Stomach smooth muscle (tissue), 2 donors: ENCODE data around the gene C15orf39.
"Not testable (repeated sequence)": the region's sequence is repeated elsewhere in the genome, so short reads cannot be mapped to it uniquely, and the experiment has no call there.

Experiments
- H3K27ac ChIP-seq: one replicate; pipeline ENCODE4 v1.7.0; 2013; ENCODE audit warnings: mild to moderate bottlenecking, low read length, inconsistent platforms
- H3K27me3 ChIP-seq, 2 donors: one replicate each; pipeline ENCODE4 v1.7.0; 2013; ENCODE audit warnings: low read length in 2 of 2; ENCODE audit not compliant: insufficient read depth in 2 of 2, control insufficient read depth in 1 of 2
- H3K36me3 ChIP-seq, 2 donors: one replicate each; pipeline ENCODE4 v1.7.0; 2013; ENCODE audit warnings: low read length in 2 of 2; ENCODE audit not compliant: control insufficient read depth in 2 of 2, insufficient read depth in 2 of 2
- H3K4me1 ChIP-seq: one replicate; pipeline ENCODE4 v1.7.0; 2013; ENCODE audit warnings: low read length; ENCODE audit not compliant: control insufficient read depth, insufficient read depth
- H3K4me3 ChIP-seq, 2 donors: one replicate each; pipeline ENCODE4 v1.7.0; 2013; ENCODE audit warnings: low read length in 2 of 2
- H3K9ac ChIP-seq, 2 donors: one replicate each; pipeline ENCODE4 v1.7.0; 2013; ENCODE audit warnings: low read length in 2 of 2, mild to moderate bottlenecking in 1 of 2
- H3K9me3 ChIP-seq, 2 donors: one replicate each; pipeline ENCODE4 v1.7.0; 2013; ENCODE audit warnings: low read length in 2 of 2; ENCODE audit not compliant: control insufficient read depth in 2 of 2
- donor health status: healthy.
- donor health status: Pancreatic carcinoma.

Gene C15orf39

GRCh38 chr15:75249726-75250125 is 48.0 kb downstream of the C15orf39 start:
- no peaks in the 10 kb centered on the region for H3K4me1 ChIP-seq
- H3K27ac ChIP-seq, result no peak overlapping the region
- no peaks in the 10 kb centered on the region for H3K36me3 ChIP-seq
- H3K9ac ChIP-seq, result no peak overlapping the region
- peaks cover 6 to 10% of the 10 kb centered on the region in 2 donors for H3K27me3 ChIP-seq
- no peaks in the 10 kb centered on the region for H3K9me3 ChIP-seq
- H3K4me3 ChIP-seq, result no peak overlapping the region

DNA sequence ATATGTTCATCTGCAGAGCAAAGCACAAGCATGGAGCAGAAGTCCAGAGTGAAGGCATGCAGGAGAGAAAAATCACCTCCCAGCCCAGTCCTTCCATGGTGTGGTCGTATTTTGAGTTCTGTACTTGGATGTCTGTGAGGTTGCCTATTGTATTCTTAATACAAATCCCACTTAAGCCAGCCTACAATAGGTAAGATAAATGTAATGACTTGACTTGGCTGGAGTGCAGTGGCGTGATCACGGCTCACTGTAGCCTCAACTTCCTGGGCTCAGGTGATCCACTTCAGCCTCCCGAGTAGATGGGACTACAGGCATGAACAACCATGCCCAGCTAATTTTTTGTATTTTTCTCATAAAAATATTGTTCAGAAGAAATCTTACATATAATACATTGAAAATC is 49.7 kb downstream of the C15orf39 start:
- not testable (repeated sequence) for H3K4me3 ChIP-seq, H3K27me3 ChIP-seq, H3K36me3 ChIP-seq, H3K27ac ChIP-seq, H3K9me3 ChIP-seq, H3K9ac ChIP-seq, H3K4me1 ChIP-seq

- not testable (repeated sequence) for H3K27me3 ChIP-seq, H3K4me3 ChIP-seq, H3K27ac ChIP-seq
These were observed 50.6 kb downstream of the C15orf39 start for GRCh38 chr15:75252285-75252684.

DNA sequence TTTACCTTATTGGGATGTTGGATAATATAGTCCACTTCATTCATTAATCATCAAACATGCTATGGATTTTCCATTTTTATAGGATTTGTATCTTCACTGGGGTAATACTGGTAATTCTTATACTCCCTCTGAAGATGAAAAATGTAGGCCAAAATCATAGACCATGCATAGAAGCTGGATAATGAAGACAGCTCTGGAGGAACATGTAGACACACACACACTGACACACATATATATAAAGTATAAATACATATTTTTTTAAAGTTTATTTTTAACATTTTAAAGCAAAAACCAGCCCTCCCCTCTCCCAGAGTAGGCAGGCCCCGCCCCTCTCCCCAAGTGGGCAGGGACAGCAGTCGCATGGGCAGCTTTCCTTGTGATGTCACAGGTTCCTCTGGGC is 56.4 kb downstream of the C15orf39 start, which contains the start of gene GOLGA6C:
Gene GOLGA6C, plus strand, starts transcription at position 301 of the 400 bp plus-strand sequence. CDS start 265 bp downstream, outside the sequence.
- H3K4me3 ChIP-seq, H3K27ac ChIP-seq, H3K9me3 ChIP-seq, H3K9ac ChIP-seq, H3K27me3 ChIP-seq, H3K36me3 ChIP-seq, H3K4me1 ChIP-seq: not testable (repeated sequence)

More at GRCh38 chr15:75252285-75252684, 50.6 kb downstream of the C15orf39 start:
- H3K9me3 ChIP-seq, H3K36me3 ChIP-seq, H3K9ac ChIP-seq, H3K4me1 ChIP-seq: not testable (repeated sequence)

DNA sequence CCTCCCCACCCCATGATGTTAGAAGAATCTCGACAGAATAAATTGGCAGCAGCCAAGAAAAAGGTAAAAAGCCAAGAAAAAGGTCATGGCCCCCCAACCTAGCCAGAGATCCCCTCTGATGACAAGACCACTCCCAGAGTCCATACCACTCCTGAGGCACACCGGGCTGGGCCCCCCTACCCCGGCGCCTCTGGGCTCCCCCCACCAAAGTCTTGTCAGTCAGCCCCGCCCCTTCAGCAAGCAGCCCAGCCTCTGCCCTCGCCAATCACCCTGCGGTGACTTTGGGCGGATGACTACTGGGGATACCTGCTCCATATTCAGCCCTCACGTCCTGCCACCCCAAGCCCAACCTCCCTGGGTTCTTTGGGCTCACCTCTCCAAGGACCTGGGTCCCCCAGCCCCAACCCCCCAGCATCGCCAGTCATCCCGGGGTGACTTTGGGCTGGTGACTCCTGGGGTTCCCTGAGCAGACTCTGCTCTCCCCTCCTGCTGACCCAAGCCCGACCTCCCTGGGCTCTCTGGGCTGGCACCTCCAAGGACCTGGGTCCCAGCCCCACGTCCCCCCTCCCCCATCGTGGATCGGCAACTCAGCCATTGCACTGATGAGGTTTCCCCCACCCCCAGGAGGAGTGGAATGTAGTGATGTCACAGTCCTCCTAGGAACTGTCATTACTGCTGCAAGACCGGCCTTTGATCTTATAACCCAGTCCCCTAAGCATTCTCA is 57.1 kb downstream of the C15orf39 start:
- H3K27ac ChIP-seq, H3K9ac ChIP-seq, H3K4me3 ChIP-seq, H3K27me3 ChIP-seq, H3K4me1 ChIP-seq, H3K9me3 ChIP-seq, H3K36me3 ChIP-seq: not testable (repeated sequence)

- H3K9me3 ChIP-seq, H3K27ac ChIP-seq, H3K4me3 ChIP-seq, H3K27me3 ChIP-seq, H3K4me1 ChIP-seq, H3K36me3 ChIP-seq, H3K9ac ChIP-seq: not testable (repeated sequence)
These were observed 58.2 kb downstream of the C15orf39 start for GRCh38 chr15:75259873-75260272.
